ENCODE results near the gene TAS2R40.

The TAS2R40 gene

DNA sequence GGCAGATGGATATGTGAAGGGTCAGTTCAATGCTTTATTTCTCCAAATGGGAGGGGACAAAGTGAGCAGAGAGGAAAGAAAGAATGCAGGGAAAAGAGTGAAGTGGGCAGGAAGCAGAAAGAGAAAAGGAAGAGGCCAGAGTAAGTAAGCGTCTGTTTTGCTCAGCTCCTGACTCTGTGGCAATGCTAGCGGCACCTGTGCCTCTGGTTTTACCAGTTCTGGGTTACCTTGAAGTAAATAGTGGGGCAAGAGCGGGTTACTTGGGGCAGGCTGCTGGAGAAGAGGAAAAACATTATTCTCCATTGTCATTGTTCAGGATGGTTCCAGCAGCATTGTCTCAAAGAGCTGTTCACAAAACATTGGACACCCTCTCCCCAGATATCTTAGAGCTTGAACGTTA, 1.9 kb downstream of the TAS2R40 start:
- H3K9me3 ChIP-seq (ENCODE audit: insufficient read depth, low read depth, low read length): no peaks in the 10 kb centered on the region
- 89% methylated on average over 4 of the region's 4 CpGs for WGBS
- H3K36me3 ChIP-seq (ENCODE audit: insufficient read depth, low read length): no peaks in the 10 kb centered on the region
- no peaks in the 10 kb centered on the region for H3K4me1 ChIP-seq (ENCODE audit: insufficient read depth, low read length)
- no peak overlapping the region for H3K27ac ChIP-seq (ENCODE audit: low read depth, low read length)
- no peak overlapping the region for H3K4me3 ChIP-seq (ENCODE audit: low read length)
- no peak overlapping the region for H3K9ac ChIP-seq (ENCODE audit: low read depth, low read length)
- no peaks in the 10 kb centered on the region for H3K27me3 ChIP-seq (ENCODE audit: insufficient read depth, low read length)

DNA sequence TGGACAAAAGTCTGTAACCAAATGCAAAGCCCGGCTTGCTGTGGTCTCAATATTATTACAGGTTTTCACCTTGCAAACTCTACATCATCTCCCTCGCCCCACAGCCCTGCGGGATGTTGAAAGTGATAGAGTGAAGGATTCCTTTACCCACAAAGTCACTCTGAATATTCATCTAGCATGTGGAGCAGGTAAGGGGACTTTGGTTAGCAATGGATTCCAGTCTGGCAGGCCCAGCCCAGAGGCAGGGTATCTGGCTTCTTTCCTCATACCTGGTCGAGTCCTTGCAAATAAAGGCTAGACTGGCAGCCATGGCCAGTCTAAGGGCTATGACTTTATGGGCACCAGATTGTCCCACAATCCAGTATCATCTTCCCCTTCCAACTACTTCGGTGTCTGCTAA, 3.2 kb downstream of the TAS2R40 start:
- H3K4me1 ChIP-seq (ENCODE audit: insufficient read depth, low read length): peaks cover 5% of the 10 kb centered on the region
- 95% methylated on average over 3 of the region's 5 CpGs for WGBS
- no peak overlapping the region for H3K4me3 ChIP-seq (ENCODE audit: low read length)

DNA sequence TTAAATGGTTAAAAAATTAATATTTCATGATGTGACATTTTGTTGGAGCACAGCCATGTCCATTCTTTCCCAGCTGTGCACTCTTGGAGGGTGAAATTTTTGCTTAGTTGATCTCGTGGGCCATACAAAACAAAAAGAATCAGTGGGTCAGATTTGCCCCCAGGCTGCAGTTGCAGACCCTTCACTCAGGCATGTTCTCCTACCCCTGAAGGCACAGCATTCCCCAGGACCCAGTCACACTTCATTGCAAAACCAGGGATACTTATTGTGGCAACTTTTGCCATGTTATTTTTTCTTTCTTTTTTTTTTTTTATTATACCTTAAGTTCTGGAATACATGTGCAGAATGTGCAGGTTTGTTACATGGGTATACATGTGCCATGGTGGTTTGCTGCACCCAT, 6.0 kb downstream of the TAS2R40 start:
- Histone ChIP-seq H3K36me3 (ENCODE audit: insufficient read depth, low read length) (no peaks in the 10 kb centered on the region), H3K9ac (ENCODE audit: low read depth, low read length) (no peak overlapping the region), H3K9me3 (ENCODE audit: insufficient read depth, low read depth, low read length) (no peaks in the 10 kb centered on the region), H3K4me3 (ENCODE audit: low read length) (no peak overlapping the region), H3K4me1 (ENCODE audit: insufficient read depth, low read length) (peaks cover 5% of the 10 kb centered on the region), H3K27me3 (ENCODE audit: insufficient read depth, low read length) (no peaks in the 10 kb centered on the region), H3K27ac (ENCODE audit: low read depth, low read length) (no peak overlapping the region)
- 86% methylated on average over 1 of the region's 1 CpG for WGBS

More for the DNA sequence above, 3.2 kb downstream of the TAS2R40 start:
- Histone ChIP-seq H3K27me3 (ENCODE audit: insufficient read depth, low read length) (no peaks in the 10 kb centered on the region), H3K9ac (ENCODE audit: low read depth, low read length) (no peak overlapping the region), H3K27ac (ENCODE audit: low read depth, low read length) (no peak overlapping the region), H3K9me3 (ENCODE audit: insufficient read depth, low read depth, low read length) (no peaks in the 10 kb centered on the region), H3K36me3 (ENCODE audit: insufficient read depth, low read length) (no peaks in the 10 kb centered on the region)

DNA sequence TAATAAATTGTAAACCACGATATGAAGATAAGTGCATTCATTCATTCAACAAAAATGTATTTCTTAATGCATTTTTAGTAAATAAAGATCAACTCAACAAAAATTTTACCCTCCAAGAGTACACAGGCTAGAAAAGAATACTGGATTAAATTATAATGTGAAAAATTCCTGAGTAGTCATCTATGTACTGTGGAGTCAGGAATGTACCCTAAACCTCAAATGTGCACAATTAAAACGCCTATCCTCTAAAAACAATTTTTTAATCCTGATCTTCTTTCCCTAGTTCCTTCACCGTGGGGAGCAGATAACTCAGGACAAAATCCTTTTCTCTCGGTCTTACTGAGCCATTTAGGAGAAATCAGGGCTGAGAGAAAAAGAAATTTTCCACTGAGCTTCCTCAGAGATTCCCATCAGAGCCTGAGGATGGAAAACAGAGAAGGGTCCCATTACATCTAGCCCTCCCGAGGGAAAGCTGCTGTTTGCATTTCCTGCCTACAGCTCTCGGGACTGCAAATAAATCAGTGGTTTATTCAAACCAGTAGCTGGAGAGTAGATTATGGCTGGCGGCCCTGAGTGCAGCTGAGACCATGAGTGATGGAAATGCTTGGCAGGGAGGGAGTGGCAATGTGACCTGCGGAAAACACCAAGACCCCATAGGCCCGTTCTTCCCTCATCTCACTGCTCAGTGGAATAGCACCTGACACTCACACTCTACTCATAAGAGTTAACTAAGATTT, 7.4 kb downstream of the TAS2R40 start:
- H3K9ac ChIP-seq (ENCODE audit: low read depth, low read length): no peak overlapping the region
- no peak overlapping the region for H3K4me3 ChIP-seq (ENCODE audit: low read length)
- H3K4me1 ChIP-seq (ENCODE audit: insufficient read depth, low read length): peaks cover 5% of the 10 kb centered on the region
- WGBS: 46% methylated on average over 6 of the region's 9 CpGs
- no peak overlapping the region for H3K27ac ChIP-seq (ENCODE audit: low read depth, low read length)
- no peaks in the 10 kb centered on the region for H3K27me3 ChIP-seq (ENCODE audit: insufficient read depth, low read length)
- no peaks in the 10 kb centered on the region for H3K36me3 ChIP-seq (ENCODE audit: insufficient read depth, low read length)
- H3K9me3 ChIP-seq (ENCODE audit: insufficient read depth, low read depth, low read length): no peaks in the 10 kb centered on the region

DNA sequence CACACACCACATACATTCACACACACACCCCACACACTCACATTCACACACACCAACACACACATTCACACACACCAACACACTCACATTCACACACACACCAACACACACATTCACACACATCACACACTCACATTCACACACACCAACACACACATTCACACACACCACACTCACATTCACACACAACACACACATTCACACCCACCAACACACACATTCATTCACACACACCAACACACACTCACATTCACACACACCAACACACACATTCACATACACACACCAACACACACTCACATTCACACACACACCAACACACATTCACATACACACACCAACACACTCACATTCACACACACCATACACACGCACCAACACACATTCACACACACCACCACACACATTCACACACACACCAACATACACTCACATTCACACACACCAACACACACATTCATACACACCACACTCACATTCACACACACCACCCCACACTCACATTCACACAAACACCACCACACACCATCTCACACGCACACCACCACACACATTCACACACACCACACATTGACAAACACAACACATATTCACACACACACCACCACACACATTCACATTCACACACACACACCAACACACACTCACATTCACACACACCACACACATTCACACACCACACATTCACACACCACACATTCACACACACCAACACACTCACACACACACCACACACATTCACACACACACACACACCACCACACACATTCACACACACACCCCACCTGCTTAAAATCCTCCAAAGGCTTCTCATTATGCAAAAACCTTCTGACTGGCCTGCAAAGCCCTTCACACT, 9.0 kb downstream of the TAS2R40 start:
- H3K4me1 ChIP-seq (ENCODE audit: insufficient read depth, low read length): peaks cover 5% of the 10 kb centered on the region
- no peak overlapping the region for H3K27ac ChIP-seq (ENCODE audit: low read depth, low read length)
- H3K9ac ChIP-seq (ENCODE audit: low read depth, low read length): no peak overlapping the region
- H3K27me3 ChIP-seq (ENCODE audit: insufficient read depth, low read length): no peaks in the 10 kb centered on the region
- no peaks in the 10 kb centered on the region for H3K36me3 ChIP-seq (ENCODE audit: insufficient read depth, low read length)
- no peak overlapping the region for H3K4me3 ChIP-seq (ENCODE audit: low read length)
- no peaks in the 10 kb centered on the region for H3K9me3 ChIP-seq (ENCODE audit: insufficient read depth, low read depth, low read length)
- WGBS: 88% methylated on average over 2 of the region's 2 CpGs

DNA sequence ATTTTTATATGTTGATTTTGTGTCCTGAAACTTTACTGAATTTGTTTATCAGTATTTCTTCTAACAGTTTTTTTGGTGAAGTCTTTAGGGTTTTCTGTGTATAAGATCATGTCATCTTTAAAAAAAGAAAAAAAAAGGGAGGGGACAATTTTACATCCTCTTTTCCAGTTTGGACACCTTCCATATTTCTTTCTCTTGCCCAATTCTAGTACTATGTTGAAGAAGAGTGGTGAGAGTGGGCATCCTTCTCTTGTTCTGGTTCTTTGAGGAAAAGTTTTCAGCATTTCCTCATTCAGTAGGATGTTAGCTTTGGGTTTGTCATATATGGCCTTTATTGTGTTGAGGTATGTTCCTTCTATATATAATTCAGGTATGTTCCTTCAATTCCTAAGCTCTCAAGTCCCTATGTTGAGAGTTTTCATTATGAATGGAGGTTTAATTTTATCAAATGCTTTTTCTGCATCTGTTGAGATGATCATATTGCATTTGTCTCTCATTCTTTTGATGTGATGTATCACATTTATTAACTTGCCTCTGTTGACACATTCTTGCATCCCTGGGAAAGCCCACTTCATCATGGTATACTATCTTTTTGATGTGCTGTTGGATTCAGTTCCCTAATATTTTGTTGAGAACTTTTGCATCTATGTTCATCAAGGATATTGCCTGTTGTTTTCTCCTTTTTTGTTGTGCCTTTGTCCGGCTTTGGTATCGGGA, 12.1 kb downstream of the TAS2R40 start:
- WGBS: no CpG with 5 or more reads among the region's 2 CpGs
- Histone ChIP-seq H3K4me1 (ENCODE audit: insufficient read depth, low read length) (peaks cover 5% of the 10 kb centered on the region), H3K4me3 (ENCODE audit: low read length) (no peak overlapping the region), H3K9me3 (ENCODE audit: insufficient read depth, low read depth, low read length) (0 out of 2 replicates have a peak, but pooled peaks cover 3% of the 10 kb centered on the region), H3K9ac (ENCODE audit: low read depth, low read length) (no peak overlapping the region), H3K27me3 (ENCODE audit: insufficient read depth, low read length) (no peaks in the 10 kb centered on the region), H3K36me3 (ENCODE audit: insufficient read depth, low read length) (no peaks in the 10 kb centered on the region), H3K27ac (ENCODE audit: low read depth, low read length) (no peak overlapping the region)

DNA sequence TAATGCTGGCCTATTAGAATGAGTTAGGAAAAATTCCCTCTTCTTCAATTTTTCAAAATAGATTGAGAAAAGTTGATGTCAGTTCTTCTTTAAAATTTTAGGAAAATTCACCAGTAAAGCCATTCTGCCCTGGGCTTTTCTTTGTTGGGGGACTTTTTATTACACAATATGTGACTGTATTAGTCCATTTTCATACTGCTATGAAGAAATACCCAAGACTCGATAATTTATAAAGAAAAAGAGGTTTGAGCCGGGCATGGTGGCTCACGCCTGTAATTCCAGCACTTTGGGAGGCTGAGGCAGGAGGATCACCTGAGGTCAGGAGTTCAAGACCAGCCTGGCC, 12.7 kb downstream of the TAS2R40 start:
- Histone ChIP-seq H3K9me3 (ENCODE audit: insufficient read depth, low read depth, low read length) (0 out of 2 replicates have a peak, but pooled peaks cover 3% of the 10 kb centered on the region), H3K27ac (ENCODE audit: low read depth, low read length) (no peak overlapping the region), H3K4me1 (ENCODE audit: insufficient read depth, low read length) (peaks cover 4% of the 10 kb centered on the region), H3K4me3 (ENCODE audit: low read length) (no peak overlapping the region), H3K9ac (ENCODE audit: low read depth, low read length) (no peak overlapping the region), H3K36me3 (ENCODE audit: insufficient read depth, low read length) (no peaks in the 10 kb centered on the region), H3K27me3 (ENCODE audit: insufficient read depth, low read length) (no peaks in the 10 kb centered on the region)
- WGBS: 89% methylated on average over 3 of the region's 3 CpGs

DNA sequence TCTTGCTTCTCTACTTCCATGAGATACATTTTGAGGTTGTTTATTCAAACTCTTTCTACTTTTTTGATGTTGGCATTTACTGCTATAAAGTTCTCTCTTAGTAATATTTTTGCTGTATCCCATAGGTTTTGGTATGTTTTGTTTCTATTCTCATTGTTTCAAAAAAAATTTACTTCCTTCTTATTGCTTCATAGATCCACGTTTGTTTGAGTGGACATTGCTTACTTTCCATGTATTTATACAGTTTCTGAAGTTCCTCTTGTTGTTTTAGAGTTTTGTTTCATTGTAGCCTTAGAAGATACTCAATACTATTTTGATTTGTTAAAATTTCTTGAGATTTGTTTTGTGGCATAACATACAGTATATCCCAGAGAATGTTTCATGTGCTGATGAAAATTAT, 13.7 kb downstream of the TAS2R40 start:
- Histone ChIP-seq H3K4me1 (ENCODE audit: insufficient read depth, low read length) (peaks cover 3% of the 10 kb centered on the region; the same call in 1 of the 2 replicates), H3K9ac (ENCODE audit: low read depth, low read length) (no peak overlapping the region), H3K9me3 (ENCODE audit: insufficient read depth, low read depth, low read length) (0 out of 2 replicates have a peak, but pooled peaks cover 3% of the 10 kb centered on the region), H3K27me3 (ENCODE audit: insufficient read depth, low read length) (no peaks in the 10 kb centered on the region), H3K36me3 (ENCODE audit: insufficient read depth, low read length) (no peaks in the 10 kb centered on the region), H3K4me3 (ENCODE audit: low read length) (no peak overlapping the region), H3K27ac (ENCODE audit: low read depth, low read length) (no peak overlapping the region)
- 29% methylated on average over 1 of the region's 1 CpG for WGBS

DNA sequence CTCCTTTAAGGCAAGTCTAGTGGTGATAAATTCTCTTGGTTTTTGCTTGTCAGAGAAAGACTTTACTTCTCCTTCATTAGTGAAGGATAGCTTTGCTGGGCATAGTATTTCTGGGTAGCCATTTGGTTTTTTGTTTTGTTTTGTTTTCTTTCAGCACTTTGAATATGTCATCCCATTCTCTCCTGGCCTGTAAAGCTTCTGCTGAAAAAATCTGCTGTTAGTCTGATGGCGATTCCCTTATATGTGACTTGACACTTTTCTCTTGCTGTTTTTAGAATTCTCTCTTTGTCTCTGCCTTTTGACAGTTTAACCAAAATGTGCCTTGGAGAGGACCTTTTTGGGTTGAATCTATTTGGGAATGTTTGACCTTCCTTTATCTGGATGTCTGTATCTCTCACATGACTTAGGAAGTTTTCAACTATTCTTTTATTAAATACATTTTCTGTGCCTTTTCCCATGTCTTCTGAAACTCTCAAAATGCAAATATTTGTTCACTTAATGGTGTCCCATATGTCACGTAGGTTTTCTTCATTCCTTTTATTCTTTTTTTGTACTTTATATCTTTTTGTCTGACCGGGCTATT, 14.7 kb downstream of the TAS2R40 start:
- no peaks in the 10 kb centered on the region for H3K36me3 ChIP-seq (ENCODE audit: insufficient read depth, low read length)
- no peak overlapping the region for H3K4me3 ChIP-seq (ENCODE audit: low read length)
- 94% methylated on average over 3 of the region's 3 CpGs for WGBS
- H3K4me1 ChIP-seq (ENCODE audit: insufficient read depth, low read length): peaks cover 3% of the 10 kb centered on the region; the same call in 1 of the 2 replicates
- no peak overlapping the region for H3K27ac ChIP-seq (ENCODE audit: low read depth, low read length)
- H3K27me3 ChIP-seq (ENCODE audit: insufficient read depth, low read length): peaks cover 9% of the 10 kb centered on the region
- 0 out of 2 replicates have a peak, but pooled peaks cover 3% of the 10 kb centered on the region for H3K9me3 ChIP-seq (ENCODE audit: insufficient read depth, low read depth, low read length)
- no peak overlapping the region for H3K9ac ChIP-seq (ENCODE audit: low read depth, low read length)

DNA sequence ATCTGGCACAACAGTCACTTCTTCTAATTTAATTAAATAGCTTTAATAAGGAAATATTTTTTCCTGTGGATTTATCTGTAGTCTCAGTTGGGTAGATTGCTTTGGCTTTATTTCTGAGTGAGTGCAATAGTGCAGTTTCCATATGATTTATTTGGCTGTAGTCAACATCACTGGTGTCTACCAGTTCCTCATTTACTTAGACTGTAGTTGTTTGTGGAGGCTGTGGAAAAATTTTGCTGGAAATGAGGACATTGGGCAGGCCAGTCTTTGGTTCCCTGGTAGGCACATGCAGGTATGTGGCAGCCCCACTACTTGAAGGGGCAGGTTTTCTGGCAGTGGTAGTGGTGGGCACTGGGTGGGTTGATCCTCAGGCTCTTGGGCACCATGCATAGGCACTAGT, 15.5 kb downstream of the TAS2R40 start:
- Histone ChIP-seq H3K36me3 (ENCODE audit: insufficient read depth, low read length) (no peaks in the 10 kb centered on the region), H3K4me3 (ENCODE audit: low read length) (no peak overlapping the region), H3K9me3 (ENCODE audit: insufficient read depth, low read depth, low read length) (0 out of 2 replicates have a peak, but pooled peaks cover 3% of the 10 kb centered on the region), H3K27me3 (ENCODE audit: insufficient read depth, low read length) (peaks cover 10% of the 10 kb centered on the region), H3K9ac (ENCODE audit: low read depth, low read length) (no peak overlapping the region), H3K4me1 (ENCODE audit: insufficient read depth, low read length) (peaks cover 3% of the 10 kb centered on the region; the same call in 1 of the 2 replicates), H3K27ac (ENCODE audit: low read depth, low read length) (no peak overlapping the region)

All from HUES64 (cell line).